Measurements from ENCODE around the gene PKIB.

PKIB gene

DNA sequence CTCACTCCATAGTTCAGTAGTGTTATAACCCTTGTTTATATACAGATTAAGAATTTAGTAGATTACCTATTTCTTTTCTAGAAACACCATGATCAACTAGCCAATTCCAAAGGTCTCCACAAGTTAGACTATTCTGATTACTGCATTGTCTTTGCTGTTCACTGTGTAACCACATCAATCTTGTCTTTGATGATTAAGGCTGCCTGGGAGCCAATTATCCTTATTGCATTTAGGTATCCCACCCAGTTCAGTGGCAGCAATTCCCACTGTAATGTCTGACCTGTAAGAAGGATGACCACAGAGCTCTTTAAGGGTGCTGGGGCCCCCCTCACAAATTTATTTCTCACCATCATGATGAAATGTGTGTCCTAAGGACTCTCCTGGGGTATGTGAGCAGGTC, 40.2 kb downstream of the PKIB start:
- DNase-seq (ENCODE audit: low read depth, low spot score) = no peak
- Histone ChIP-seq H3K36me3 (ENCODE audit: insufficient read depth, insufficient read length, low read length) (no peaks in the 10 kb centered on the region), H3K9me3 (ENCODE audit: insufficient read depth, low read length) (no peaks in the 10 kb centered on the region), H3K4me3 (ENCODE audit: insufficient read length, low read depth) (no peak overlapping the region), H3K4me1 (ENCODE audit: insufficient read depth, insufficient read length) (no peaks in the 10 kb centered on the region), H3K9ac (ENCODE audit: insufficient read length, low read depth) (no peak overlapping the region), H3K27me3 (ENCODE audit: insufficient read depth, insufficient read length) (no peaks in the 10 kb centered on the region)
- TF ChIP-seq ZNF274 (IDR thresholded peaks at IDR 0.05; ENCODE audit: low read depth, low read length) = no peak
- no peak for TF ChIP-seq SUZ12 (IDR thresholded peaks at IDR 0.05; ENCODE audit: extremely low read depth, insufficient read depth, insufficient read length)
- TF ChIP-seq YY1 (IDR thresholded peaks at IDR 0.05; ENCODE audit: insufficient read depth, insufficient read length) = no peak

DNA sequence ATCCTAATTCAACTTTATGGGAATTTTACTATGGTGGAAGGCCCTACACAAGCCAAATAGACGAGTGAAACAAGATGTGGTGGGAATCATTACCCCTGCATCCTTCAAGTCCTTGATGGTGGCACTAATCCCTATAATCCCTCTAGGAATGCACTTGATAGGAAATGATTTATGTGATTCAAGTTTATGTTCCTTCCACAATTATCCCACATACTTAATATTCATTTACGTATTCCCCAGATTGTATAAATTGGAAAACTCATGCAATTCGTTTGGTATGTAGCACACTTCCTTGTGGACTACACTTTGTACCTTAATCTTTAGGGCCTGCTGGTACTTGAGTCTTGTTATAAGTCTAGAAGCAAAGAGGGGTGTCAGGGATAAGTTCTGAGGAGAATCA, 40.8 kb downstream of the PKIB start:
- H3K9ac ChIP-seq (ENCODE audit: insufficient read length, low read depth) = no peak overlapping the region
- no peak for DNase-seq (ENCODE audit: low read depth, low spot score)
- H3K9me3 ChIP-seq (ENCODE audit: insufficient read depth, low read length) = no peaks in the 10 kb centered on the region
- no peaks in the 10 kb centered on the region for H3K36me3 ChIP-seq (ENCODE audit: insufficient read depth, insufficient read length, low read length)
- no peaks in the 10 kb centered on the region for H3K4me1 ChIP-seq (ENCODE audit: insufficient read depth, insufficient read length)
- TF ChIP-seq SUZ12 (IDR thresholded peaks at IDR 0.05; ENCODE audit: extremely low read depth, insufficient read depth, insufficient read length) (no peak), ZNF274 (IDR thresholded peaks at IDR 0.05; ENCODE audit: low read depth, low read length) (no peak), YY1 (IDR thresholded peaks at IDR 0.05; ENCODE audit: insufficient read depth, insufficient read length) (no peak)
- no peaks in the 10 kb centered on the region for H3K27me3 ChIP-seq (ENCODE audit: insufficient read depth, insufficient read length)
- H3K4me3 ChIP-seq (ENCODE audit: insufficient read length, low read depth) = no peak overlapping the region

DNA sequence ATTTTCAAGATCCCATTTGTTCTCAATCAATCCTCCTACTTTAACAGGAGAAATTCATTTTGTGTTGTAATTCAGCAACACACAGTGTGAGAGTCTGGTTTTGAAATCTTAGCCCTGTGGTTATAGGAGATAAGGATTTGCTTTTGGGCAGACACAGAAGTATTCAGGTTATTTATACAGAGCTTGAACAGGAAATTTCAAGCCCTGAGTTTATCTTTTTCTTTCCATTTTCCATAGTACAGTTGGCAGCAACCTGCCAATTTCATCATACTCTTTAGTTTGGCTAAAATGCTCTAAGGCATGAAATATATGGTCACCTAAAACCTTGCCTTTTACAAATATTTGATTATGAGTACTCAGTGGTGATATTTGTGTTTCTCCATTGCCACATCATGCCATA, 41.4 kb downstream of the PKIB start:
- Histone ChIP-seq H3K27me3 (ENCODE audit: insufficient read depth, insufficient read length) (no peaks in the 10 kb centered on the region), H3K4me1 (ENCODE audit: insufficient read depth, insufficient read length) (no peaks in the 10 kb centered on the region), H3K9me3 (ENCODE audit: insufficient read depth, low read length) (no peaks in the 10 kb centered on the region), H3K9ac (ENCODE audit: insufficient read length, low read depth) (no peak overlapping the region), H3K4me3 (ENCODE audit: insufficient read length, low read depth) (no peak overlapping the region), H3K36me3 (ENCODE audit: insufficient read depth, insufficient read length, low read length) (no peaks in the 10 kb centered on the region)
- no peak for DNase-seq (ENCODE audit: low read depth, low spot score)
- TF ChIP-seq YY1 (IDR thresholded peaks at IDR 0.05; ENCODE audit: insufficient read depth, insufficient read length) (no peak), SUZ12 (IDR thresholded peaks at IDR 0.05; ENCODE audit: extremely low read depth, insufficient read depth, insufficient read length) (no peak), ZNF274 (IDR thresholded peaks at IDR 0.05; ENCODE audit: low read depth, low read length) (no peak)

DNA sequence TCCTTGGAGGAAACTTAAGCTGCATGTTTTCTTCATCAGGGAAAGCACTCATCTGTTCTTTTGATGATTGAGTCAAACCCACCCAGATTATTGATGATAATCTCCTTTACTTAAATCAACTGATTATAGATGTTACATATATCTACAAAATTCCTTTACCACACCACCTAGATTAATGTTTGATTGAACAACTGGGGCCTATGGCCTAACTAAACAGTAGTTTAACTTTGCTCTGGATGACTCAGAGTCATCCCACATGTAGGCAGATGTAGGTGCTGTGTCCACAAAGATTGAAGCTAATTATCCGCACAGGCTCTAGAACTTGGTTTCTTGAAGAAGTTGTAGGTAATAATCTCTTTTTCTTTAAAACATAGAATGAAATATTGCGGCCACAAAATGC, 42.2 kb downstream of the PKIB start:
- no peaks in the 10 kb centered on the region for H3K36me3 ChIP-seq (ENCODE audit: insufficient read depth, insufficient read length, low read length)
- no peak overlapping the region for H3K9ac ChIP-seq (ENCODE audit: insufficient read length, low read depth)
- H3K9me3 ChIP-seq (ENCODE audit: insufficient read depth, low read length) = no peaks in the 10 kb centered on the region
- no peak for DNase-seq (ENCODE audit: low read depth, low spot score)
- no peaks in the 10 kb centered on the region for H3K4me1 ChIP-seq (ENCODE audit: insufficient read depth, insufficient read length)
- no peak for TF ChIP-seq SUZ12 (IDR thresholded peaks at IDR 0.05; ENCODE audit: extremely low read depth, insufficient read depth, insufficient read length)
- TF ChIP-seq YY1 (IDR thresholded peaks at IDR 0.05; ENCODE audit: insufficient read depth, insufficient read length) = no peak
- no peak for TF ChIP-seq ZNF274 (IDR thresholded peaks at IDR 0.05; ENCODE audit: low read depth, low read length)
- H3K27me3 ChIP-seq (ENCODE audit: insufficient read depth, insufficient read length) = no peaks in the 10 kb centered on the region
- no peak overlapping the region for H3K4me3 ChIP-seq (ENCODE audit: insufficient read length, low read depth)

DNA sequence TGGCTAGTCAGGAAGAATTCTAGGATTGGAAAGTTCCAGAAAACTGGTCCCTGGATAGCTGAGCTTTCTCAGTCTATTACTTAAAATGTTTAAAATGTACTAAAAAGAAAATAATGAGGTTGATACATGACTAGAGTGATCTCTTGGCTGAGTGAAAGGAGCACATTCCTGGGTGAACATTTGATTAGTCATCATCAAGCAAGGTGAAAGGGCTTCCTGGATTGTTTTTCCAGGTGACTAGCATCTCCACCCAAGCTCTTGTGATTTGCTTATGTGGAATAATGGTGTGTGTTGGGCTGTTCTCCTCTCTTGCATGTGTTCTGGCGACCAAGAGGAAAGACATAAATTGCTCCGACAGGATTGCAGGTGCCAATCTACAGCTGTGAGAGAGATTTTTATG, 42.9 kb downstream of the PKIB start:
- Histone ChIP-seq H3K9ac (ENCODE audit: insufficient read length, low read depth) (no peak overlapping the region), H3K36me3 (ENCODE audit: insufficient read depth, insufficient read length, low read length) (no peaks in the 10 kb centered on the region), H3K4me1 (ENCODE audit: insufficient read depth, insufficient read length) (no peaks in the 10 kb centered on the region), H3K27me3 (ENCODE audit: insufficient read depth, insufficient read length) (no peaks in the 10 kb centered on the region), H3K4me3 (ENCODE audit: insufficient read length, low read depth) (no peak overlapping the region), H3K9me3 (ENCODE audit: insufficient read depth, low read length) (no peaks in the 10 kb centered on the region)
- no peak for TF ChIP-seq YY1 (IDR thresholded peaks at IDR 0.05; ENCODE audit: insufficient read depth, insufficient read length)
- TF ChIP-seq SUZ12 (IDR thresholded peaks at IDR 0.05; ENCODE audit: extremely low read depth, insufficient read depth, insufficient read length) = no peak
- TF ChIP-seq ZNF274 (IDR thresholded peaks at IDR 0.05; ENCODE audit: low read depth, low read length) = no peak
- no peak for DNase-seq (ENCODE audit: low read depth, low spot score)

DNA sequence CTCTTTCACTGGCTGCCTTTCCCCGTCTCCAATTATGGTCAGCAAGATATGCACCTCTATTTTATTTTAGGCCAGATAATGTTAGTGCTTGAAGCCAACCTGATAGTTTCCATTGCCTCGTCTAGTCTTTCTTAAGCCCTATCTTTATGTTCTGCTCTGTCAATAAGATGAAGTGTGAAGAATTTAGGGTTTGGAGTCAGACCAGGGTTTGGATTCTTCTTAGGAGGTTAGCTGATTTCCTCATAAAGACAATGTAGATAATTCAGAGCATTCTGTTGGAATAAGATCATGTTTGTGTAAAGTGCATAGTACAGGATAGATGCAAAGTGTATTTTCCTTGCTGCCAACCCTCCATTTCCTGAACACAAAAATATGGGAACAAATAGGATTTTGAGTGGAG, 43.8 kb downstream of the PKIB start:
- Histone ChIP-seq H3K9ac (ENCODE audit: insufficient read length, low read depth) (no peak overlapping the region), H3K9me3 (ENCODE audit: insufficient read depth, low read length) (no peaks in the 10 kb centered on the region), H3K4me3 (ENCODE audit: insufficient read length, low read depth) (no peak overlapping the region), H3K36me3 (ENCODE audit: insufficient read depth, insufficient read length, low read length) (no peaks in the 10 kb centered on the region), H3K27me3 (ENCODE audit: insufficient read depth, insufficient read length) (no peaks in the 10 kb centered on the region), H3K4me1 (ENCODE audit: insufficient read depth, insufficient read length) (no peaks in the 10 kb centered on the region)
- DNase-seq (ENCODE audit: low read depth, low spot score) = no peak
- TF ChIP-seq SUZ12 (IDR thresholded peaks at IDR 0.05; ENCODE audit: extremely low read depth, insufficient read depth, insufficient read length) (no peak), YY1 (IDR thresholded peaks at IDR 0.05; ENCODE audit: insufficient read depth, insufficient read length) (no peak), ZNF274 (IDR thresholded peaks at IDR 0.05; ENCODE audit: low read depth, low read length) (no peak)

DNA sequence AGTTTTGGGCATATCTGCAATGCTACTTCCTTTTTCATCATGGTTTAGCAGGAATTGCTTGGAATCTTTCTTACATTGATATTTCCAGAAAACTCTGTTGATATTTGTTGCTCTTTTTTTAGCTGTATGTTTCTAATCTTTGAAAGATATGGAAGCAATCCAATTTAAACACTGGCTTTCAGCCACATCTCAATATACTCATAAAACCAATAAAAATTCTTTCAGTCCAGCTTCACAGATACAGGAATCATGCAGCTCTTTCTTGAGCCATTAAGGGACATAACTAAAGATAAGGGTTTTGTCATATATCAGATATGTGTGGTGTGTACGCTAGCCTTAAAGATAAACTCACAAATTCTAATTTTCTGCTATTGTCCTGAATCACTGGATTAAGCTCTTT, 47.4 kb downstream of the PKIB start:
- no peak overlapping the region for H3K9ac ChIP-seq (ENCODE audit: insufficient read length, low read depth)
- TF ChIP-seq ZNF274 (IDR thresholded peaks at IDR 0.05; ENCODE audit: low read depth, low read length) (no peak), SUZ12 (IDR thresholded peaks at IDR 0.05; ENCODE audit: extremely low read depth, insufficient read depth, insufficient read length) (no peak), YY1 (IDR thresholded peaks at IDR 0.05; ENCODE audit: insufficient read depth, insufficient read length) (no peak)

DNA sequence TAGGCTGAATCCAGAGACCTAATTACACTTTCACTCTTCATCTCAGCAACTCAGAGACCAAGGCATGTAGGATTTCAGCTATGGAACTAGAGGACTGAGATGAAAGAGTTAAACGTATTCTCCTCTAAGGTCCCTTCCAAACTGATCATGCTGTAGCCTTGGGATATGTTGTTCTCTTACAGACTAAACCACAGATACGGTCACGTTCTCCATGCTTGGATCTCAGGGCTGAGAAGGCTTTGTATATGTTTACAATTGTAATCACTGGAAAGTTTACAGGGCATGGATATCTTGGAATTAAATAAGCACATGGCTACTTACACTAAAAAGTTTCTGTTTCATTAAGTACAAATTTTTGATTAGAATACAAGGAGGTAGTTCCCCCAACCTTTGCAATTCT, 50.1 kb downstream of the PKIB start:
- Histone ChIP-seq H3K4me1 (ENCODE audit: insufficient read depth, insufficient read length) (no peaks in the 10 kb centered on the region), H3K27me3 (ENCODE audit: insufficient read depth, insufficient read length) (no peaks in the 10 kb centered on the region), H3K9ac (ENCODE audit: insufficient read length, low read depth) (no peak overlapping the region), H3K36me3 (ENCODE audit: insufficient read depth, insufficient read length, low read length) (no peaks in the 10 kb centered on the region), H3K4me3 (ENCODE audit: insufficient read length, low read depth) (no peak overlapping the region), H3K9me3 (ENCODE audit: insufficient read depth, low read length) (no peaks in the 10 kb centered on the region)
- TF ChIP-seq SUZ12 (IDR thresholded peaks at IDR 0.05; ENCODE audit: extremely low read depth, insufficient read depth, insufficient read length) (no peak), ZNF274 (IDR thresholded peaks at IDR 0.05; ENCODE audit: low read depth, low read length) (no peak), YY1 (IDR thresholded peaks at IDR 0.05; ENCODE audit: insufficient read depth, insufficient read length) (no peak)
- no peak for DNase-seq (ENCODE audit: low read depth, low spot score)

More for the DNA sequence above, 47.4 kb downstream of the PKIB start:
- no peak for DNase-seq (ENCODE audit: low read depth, low spot score)
- no peak overlapping the region for H3K4me3 ChIP-seq (ENCODE audit: insufficient read length, low read depth)
- H3K36me3 ChIP-seq (ENCODE audit: insufficient read depth, insufficient read length, low read length) = no peaks in the 10 kb centered on the region
- H3K9me3 ChIP-seq (ENCODE audit: insufficient read depth, low read length) = no peaks in the 10 kb centered on the region
- H3K27me3 ChIP-seq (ENCODE audit: insufficient read depth, insufficient read length) = no peaks in the 10 kb centered on the region
- no peaks in the 10 kb centered on the region for H3K4me1 ChIP-seq (ENCODE audit: insufficient read depth, insufficient read length)

Data from NT2/D1 (cell line).